ENCODE data around the gene NDST3.

GRCh38 chr4:118177126-118177525 lies 142.8 kb downstream of the NDST3 start:
- TF ChIP-seq, protein P1, sequence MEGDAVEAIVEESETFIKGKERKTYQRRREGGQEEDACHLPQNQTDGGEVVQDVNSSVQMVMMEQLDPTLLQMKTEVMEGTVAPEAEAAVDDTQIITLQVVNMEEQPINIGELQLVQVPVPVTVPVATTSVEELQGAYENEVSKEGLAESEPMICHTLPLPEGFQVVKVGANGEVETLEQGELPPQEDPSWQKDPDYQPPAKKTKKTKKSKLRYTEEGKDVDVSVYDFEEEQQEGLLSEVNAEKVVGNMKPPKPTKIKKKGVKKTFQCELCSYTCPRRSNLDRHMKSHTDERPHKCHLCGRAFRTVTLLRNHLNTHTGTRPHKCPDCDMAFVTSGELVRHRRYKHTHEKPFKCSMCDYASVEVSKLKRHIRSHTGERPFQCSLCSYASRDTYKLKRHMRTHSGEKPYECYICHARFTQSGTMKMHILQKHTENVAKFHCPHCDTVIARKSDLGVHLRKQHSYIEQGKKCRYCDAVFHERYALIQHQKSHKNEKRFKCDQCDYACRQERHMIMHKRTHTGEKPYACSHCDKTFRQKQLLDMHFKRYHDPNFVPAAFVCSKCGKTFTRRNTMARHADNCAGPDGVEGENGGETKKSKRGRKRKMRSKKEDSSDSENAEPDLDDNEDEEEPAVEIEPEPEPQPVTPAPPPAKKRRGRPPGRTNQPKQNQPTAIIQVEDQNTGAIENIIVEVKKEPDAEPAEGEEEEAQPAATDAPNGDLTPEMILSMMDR (IDR thresholded peaks at IDR 0.05), result no peak
- TF ChIP-seq POLR2A (IDR thresholded peaks at IDR 0.05), result no peak
